ENCODE measurements around the gene HPX.

HPX gene

GRCh38 chr11:6485661-6486060, 44.9 kb upstream of the HPX start:
- Mint-ChIP-seq H3K36me3 (ENCODE audit: low read depth) (peaks cover 20% of the 10 kb centered on the region), H3K27me3 (ENCODE audit: low read depth) (no peaks in the 10 kb centered on the region), H3K27ac (no peak overlapping the region), H3K4me1 (peaks cover 21% of the 10 kb centered on the region), H3K4me3 (no peak overlapping the region), H3K9me3 (no peaks in the 10 kb centered on the region)
- no peak for TF ChIP-seq CTCF (IDR thresholded peaks at IDR 0.05; ENCODE audit: unreplicated experiment in 3 of 3)

GRCh38 chr11:6483015-6483414, 42.2 kb upstream of the HPX start:
- TF ChIP-seq CTCF (IDR thresholded peaks at IDR 0.05; ENCODE audit: unreplicated experiment in 3 of 3): no peak
- peaks cover 26% of the 10 kb centered on the region for H3K36me3 Mint-ChIP-seq (ENCODE audit: low read depth)
- no peaks in the 10 kb centered on the region for H3K9me3 Mint-ChIP-seq
- peak overlapping the region; percentile 98 to 100 (median 98) for H3K4me3 Mint-ChIP-seq
- no peaks in the 10 kb centered on the region for H3K27me3 Mint-ChIP-seq (ENCODE audit: low read depth)
- peaks cover 38% of the 10 kb centered on the region for H3K4me1 Mint-ChIP-seq
- H3K27ac Mint-ChIP-seq: peak overlapping the region in 2 of 3 experiments; percentile 17 to 67

GRCh38 chr11:6482441-6482840, 41.7 kb upstream of the HPX start:
- Mint-ChIP-seq H3K27ac (peak overlapping the region in 1 of 3 experiments; percentile 9), H3K9me3 (no peaks in the 10 kb centered on the region), H3K36me3 (ENCODE audit: low read depth) (peaks cover 31% of the 10 kb centered on the region), H3K4me1 (peaks cover 38% of the 10 kb centered on the region), H3K4me3 (peak overlapping the region; percentile 98 to 100 (median 98)), H3K27me3 (ENCODE audit: low read depth) (no peaks in the 10 kb centered on the region)
- no peak for TF ChIP-seq CTCF (IDR thresholded peaks at IDR 0.05; ENCODE audit: unreplicated experiment in 3 of 3)

GRCh38 chr11:6481924-6482275, 41.1 kb upstream of the HPX start:
- Mint-ChIP-seq H3K4me1 (peaks cover 38% of the 10 kb centered on the region), H3K36me3 (ENCODE audit: low read depth) (peaks cover 35% of the 10 kb centered on the region), H3K9me3 (no peaks in the 10 kb centered on the region), H3K27me3 (ENCODE audit: low read depth) (no peaks in the 10 kb centered on the region), H3K4me3 (peak overlapping the region; percentile 98 to 100 (median 98)), H3K27ac (peak overlapping the region in 2 of 3 experiments; percentile 99)
- no peak for TF ChIP-seq CTCF (IDR thresholded peaks at IDR 0.05; ENCODE audit: unreplicated experiment in 3 of 3)

DNA sequence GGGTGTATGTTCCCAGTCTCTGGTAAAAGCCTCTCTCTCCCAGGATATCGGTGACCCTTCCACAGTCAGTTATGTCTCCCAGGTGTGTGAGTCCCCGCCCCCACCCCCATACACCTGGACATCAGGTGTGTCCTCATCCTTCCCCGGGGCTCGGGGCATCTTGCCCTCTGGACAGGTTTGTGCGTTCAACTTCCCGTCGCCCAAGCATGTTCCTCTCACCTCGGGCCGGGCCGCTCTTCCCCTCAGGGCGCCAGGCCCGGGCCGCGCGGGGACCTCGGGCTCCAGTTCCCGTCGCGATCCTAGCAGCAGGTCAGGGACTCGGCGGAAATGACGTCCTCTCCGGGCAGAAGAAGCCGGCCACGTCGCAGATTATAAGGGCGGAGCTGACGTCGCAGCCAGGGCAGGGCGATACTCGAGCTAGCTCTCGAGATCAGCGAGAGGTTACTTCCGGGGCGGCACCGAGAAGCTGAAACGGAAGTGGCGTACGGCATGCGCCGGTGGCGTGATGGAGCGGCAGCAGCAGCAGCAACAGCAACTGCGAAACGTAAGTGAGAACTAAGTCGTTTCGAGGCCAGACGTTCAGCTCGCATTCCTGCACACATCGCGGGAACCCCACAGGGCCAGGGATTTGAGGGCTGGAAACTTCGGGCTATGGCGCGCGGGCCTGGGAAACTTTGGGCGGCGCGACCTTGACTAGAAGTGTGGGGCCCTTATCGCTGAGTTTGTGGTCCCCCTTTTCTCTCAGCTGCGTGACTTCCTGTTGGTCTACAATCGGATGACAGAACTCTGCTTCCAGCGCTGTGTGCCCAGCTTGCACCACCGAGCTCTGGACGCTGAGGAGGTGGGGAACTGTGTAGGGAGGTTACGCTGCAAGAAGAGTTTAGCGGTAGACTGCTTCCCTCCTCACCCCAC, 40.5 kb upstream of the HPX start, which contains the start of the genes ARFIP2 and TIMM10B:
Gene ARFIP2, minus strand, starts transcription at position 320 of the 912 bp plus-strand sequence. CDS start 910 bp downstream, outside the sequence.
Gene TIMM10B, plus strand, starts transcription at position 490 of the 912 bp plus-strand sequence. Its CDS starts 16 bp downstream, at position 506.
- Mint-ChIP-seq H3K4me3 (peak within 1 kb of the TSS; percentile 98 to 100 (median 98)), H3K4me1 (peaks cover 38% of the 10 kb centered on the region), H3K9me3 (no peaks in the 10 kb centered on the region), H3K27ac (peak within 1 kb of the TSS; percentile 95 to 99 (median 99)), H3K27me3 (ENCODE audit: low read depth) (no peaks in the 10 kb centered on the region), H3K36me3 (ENCODE audit: low read depth) (peaks cover 39% of the 10 kb centered on the region)
- no peak for TF ChIP-seq CTCF (IDR thresholded peaks at IDR 0.05; ENCODE audit: unreplicated experiment in 3 of 3)

All from nephron (organoid).